ENCODE measurements around the gene ZNF787.
"Not testable (repeated sequence)": the region's sequence is repeated elsewhere in the genome, so short reads cannot be mapped to it uniquely, and the experiment has no call there.

Gene ZNF787

GRCh38 chr19:56104423-56104822, 16.7 kb downstream of the ZNF787 start:
- no peak for DNase-seq

DNA sequence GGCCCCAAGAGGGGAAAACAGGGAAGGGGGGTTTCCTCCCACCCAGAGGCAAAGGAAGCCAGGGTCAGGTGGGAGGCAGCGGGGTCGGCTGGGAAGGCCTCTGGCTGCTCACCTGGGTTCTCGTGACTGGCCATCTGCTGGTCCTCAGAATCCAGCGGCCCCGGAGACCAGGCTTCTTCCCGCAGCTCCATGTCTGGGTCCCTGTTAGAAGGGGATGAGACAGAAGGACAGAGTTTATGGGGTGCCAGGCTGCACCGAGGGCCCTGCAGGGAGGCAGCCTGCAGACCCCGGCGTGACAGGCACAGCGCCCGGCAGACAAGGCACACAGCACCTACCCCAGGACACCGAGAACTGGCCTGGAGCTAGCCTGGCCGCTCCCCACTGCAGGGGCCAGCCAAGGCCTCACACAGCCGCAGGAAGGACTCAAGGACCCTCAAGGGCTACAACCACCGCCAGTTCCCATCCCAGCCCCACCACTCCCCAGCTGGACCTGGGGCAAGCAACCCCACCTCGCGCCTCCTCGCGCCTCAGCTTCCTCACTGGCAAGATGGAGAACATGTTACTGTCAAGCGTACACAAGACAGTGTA, 18.0 kb downstream of the ZNF787 start:
- no peak for DNase-seq

- no peak for DNase-seq
Observed at GRCh38 chr19:56101746-56102535, 19.2 kb downstream of the ZNF787 start.

- DNase-seq, result no peak
Observed at GRCh38 chr19:56101095-56101494, 20.0 kb downstream of the ZNF787 start.

DNA sequence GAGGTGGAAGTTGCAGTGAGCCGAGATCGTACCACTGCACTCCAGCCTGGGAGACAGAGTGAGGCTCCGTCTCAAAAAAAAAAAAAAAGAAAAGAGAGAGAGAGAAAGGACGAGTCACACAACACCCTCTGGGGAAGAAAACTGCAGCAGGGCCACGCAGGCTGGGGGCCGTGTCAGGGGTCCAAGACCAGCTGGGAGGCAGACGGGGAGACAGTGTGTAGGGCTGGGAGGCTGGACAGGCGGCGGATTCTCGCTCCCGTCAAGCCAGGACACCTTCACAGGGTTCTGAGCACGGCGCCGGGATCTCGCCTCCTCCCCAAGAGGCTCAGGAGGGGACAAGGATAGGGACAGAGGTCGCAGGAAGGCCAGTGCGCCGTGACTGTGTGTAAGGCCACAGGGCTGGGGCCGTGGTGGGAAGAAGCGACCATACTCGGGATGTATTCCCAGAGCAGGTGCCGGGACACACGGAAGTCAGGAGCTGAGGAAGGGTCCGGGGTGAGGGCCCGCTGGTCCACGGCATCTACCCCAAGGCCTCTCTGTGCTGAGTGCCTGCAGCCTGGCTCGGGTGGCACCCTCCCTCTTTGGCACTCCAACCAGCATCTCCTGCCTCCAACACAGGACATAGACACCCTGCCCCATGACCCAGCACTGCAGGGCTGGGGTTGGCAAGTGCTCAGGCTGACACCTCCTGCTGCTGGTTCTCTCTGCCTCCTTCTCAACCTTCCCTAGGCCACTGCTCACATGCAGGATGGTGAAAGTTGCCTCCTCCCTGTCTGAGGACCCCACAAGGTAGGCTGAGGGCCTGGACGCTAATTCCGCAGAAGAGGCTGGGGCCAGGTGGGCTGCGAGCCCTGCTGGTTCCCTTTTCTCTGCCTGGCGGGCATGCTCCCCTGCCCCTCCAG, 21.2 kb downstream of the ZNF787 start:
- no peak for DNase-seq

DNA sequence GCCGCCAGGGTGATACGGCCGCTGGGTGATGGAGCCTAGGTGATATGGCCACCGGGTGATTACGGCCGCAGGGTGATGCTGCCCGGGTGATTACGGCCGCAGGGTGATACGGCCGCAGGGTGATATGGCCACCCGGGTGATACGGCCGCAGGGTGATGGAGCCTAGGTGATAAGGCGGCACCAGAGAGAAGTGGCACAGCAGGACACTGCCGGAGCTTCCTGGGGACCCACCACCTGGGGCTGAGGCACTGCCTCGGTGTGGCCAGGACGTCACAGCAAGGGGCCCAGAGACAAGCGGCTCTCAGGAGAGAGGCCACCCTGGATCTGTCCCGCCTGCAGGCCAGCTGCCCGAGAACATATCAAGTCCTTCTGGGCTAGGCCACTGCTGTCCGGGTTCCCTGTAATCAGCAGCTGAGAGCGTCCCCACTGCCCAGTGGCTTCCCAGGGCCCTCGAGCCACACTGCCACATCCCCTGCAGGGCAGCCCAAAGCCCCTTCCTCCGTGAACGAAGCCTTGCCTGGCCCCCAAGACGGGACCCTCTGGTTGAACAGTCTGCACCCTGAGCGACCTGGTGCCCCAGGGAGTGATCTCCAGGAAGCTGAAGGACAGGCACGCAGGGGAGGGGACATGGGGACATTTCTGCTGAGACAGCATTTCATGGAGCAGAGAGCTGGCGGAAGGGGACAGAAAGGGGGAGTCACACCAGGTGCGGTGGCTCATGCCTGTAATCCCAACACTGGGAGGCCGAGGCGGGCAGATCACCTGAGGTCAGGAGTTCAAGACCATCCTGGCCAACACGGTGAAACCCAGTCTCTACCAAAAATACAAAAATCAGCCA, 22.1 kb downstream of the ZNF787 start:
- DNase-seq, result no peak

- DNase-seq, result not testable (repeated sequence)
Observed at GRCh38 chr19:56098237-56098636, 22.9 kb downstream of the ZNF787 start.

DNA sequence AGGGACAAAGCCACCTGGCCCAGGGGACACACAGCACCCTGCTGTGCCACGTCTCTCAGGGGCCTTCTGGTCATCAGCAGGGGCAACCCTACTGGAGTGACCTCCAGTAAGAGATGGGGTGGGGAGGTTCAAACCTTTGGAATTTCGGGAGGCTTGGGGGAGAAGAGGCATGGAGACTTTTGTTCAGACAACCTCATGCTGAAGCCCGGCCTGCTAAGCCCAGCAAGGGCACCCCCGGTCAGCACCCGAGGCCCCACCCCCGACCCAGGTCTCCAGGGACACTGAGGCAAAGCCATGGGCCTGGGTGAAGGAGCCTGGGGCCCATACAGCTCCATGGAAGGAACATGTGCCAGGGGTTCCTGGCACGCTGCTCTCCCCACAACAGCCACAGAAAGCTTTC, 23.3 kb downstream of the ZNF787 start:
- DNase-seq, result no peak

DNA sequence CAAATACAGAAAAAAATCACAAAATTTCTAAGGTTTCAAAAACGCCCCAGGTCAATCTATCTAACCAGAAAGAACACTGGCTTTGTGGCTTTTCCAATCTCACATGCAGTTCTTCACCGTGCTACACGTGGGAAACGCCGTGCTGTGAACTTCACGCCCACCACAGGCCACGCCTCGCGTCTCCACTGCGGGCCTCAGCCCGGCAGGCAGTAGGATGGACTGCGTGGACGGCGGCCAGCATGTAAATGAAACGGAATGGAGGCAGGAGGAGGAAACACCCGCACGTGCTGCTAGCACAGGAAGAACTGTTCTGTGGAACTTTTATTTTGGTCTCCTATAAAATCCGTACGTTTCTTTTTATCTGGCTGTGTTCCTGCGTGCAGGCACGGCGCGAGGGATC, 23.8 kb downstream of the ZNF787 start:
- DNase-seq, result no peak

GRCh38 chr19:56096665-56097064, 24.4 kb downstream of the ZNF787 start:
- DNase-seq, result no peak

DNA sequence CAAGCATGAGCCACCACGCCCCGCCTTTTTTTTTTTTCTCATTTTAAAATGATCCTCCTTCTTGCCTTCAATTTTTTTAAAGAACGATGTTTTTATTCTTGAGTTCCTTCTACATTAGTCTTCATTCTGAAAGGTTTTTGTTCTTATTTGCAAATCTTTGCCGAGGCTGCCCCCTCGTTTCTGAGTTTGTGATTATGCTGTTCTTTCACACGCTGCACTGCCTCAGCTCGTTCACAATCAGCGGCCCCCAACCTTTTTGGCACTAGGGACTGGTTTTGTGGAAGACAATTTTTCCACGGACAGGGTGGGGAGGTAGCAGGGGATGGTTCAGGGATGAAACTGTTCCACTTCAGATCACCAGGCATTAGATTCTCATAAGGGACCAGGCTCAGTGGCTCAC, 26.6 kb downstream of the ZNF787 start:
- DNase-seq, result no peak

DNA sequence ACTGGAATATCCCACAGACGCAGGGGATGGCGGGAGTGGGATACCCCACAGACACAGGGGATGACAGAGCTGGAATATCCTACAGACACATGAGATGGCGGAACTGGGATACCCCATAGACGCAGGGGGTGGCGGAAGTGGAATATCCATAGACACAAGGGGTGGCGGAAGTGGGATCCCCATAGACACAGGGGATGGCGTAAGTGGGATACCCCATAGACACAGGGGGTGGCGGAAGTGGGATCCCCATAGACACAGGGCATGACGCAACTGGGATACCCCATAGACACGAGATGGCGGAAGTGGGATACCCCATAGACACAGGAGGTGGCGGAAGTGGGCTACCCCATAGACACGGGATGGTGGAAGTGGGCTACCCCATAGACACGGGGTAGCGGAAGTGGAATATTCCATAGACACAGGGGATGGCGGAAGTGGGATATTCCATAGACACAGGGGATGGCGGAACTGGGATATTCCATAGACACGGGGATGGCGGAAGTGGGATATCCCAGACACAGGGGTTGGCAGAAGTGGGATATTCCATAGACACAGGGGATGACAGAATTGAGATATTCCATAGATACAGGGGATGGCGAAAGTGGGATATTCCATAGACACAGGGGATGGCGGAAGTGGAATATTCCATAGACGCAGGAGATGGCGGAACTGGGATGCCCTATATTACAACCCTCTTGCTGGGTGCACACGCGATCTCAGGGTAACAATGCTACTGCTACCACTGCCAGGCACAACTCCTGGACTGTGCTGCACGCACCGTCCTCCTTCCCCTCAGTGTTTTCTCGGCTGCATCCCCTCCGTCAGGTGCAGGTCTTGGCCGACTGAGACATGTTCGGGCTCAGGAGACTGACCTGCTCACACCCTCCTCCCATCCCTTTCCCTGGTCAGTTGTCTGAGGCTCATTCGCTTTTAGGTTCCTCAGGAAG, 28.1 kb downstream of the ZNF787 start:
- no peak for DNase-seq

DNA sequence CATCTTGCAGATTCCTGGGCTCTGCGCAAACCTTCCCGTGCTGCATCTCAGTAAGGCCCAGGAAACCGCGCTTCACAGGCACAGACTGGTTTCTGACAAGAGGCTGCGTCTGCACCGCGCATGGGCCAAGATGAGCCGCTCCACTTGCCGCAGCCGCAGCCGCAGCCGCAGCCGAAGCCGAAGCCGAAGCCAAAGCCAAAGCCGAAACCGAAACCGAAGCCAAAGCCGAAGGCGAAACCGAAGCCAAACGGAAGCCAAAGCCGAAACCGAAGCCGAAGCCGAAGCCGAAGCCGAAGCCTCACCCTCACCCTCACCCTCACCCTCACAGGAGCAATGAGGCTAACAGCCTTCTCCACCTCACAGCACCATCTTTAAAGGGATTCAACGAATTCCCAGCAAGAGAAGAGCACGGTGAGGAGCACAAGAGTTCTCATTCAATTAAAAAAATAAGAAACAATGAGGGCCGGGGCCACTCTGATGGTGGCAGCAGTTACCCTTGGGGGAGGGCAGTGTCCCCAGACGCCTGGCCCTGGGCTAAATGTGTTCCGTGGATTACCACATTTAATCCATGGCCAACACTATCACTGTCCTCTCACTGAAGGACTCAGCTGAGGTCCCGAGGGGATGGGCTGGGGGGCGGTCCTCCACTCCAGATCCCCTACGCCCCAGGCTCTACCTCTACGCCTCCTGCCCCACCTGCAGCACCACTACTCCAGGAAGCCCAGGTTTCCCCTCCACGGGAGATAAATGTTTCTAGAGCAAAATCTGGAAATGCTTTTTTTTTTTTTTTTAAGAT, 29.1 kb downstream of the ZNF787 start:
- peak; percentile 75 for DNase-seq

DNA sequence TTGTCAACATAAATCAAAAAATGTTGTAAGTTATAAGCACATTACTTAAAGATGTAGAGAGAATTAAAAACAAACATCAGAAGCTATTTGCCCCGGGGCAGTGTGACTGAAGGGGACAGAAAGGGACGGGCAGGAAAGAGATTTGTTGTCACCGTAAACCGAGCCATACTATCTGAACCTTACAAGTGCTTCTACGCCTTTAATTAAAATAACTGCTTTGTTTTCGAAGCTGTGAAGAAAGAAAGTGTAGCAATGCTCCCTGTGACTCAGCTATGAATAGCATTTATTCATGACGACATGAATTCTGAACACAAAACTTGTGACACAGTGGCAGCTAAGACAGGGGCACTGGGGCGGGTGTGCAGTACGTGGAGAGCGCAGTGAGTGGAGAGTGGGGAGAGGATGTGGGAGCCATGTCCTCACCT, 30.0 kb downstream of the ZNF787 start:
- DNase-seq, result no peak

- no peak for DNase-seq
Observed at GRCh38 chr19:56089344-56089743, 31.8 kb downstream of the ZNF787 start.

DNA sequence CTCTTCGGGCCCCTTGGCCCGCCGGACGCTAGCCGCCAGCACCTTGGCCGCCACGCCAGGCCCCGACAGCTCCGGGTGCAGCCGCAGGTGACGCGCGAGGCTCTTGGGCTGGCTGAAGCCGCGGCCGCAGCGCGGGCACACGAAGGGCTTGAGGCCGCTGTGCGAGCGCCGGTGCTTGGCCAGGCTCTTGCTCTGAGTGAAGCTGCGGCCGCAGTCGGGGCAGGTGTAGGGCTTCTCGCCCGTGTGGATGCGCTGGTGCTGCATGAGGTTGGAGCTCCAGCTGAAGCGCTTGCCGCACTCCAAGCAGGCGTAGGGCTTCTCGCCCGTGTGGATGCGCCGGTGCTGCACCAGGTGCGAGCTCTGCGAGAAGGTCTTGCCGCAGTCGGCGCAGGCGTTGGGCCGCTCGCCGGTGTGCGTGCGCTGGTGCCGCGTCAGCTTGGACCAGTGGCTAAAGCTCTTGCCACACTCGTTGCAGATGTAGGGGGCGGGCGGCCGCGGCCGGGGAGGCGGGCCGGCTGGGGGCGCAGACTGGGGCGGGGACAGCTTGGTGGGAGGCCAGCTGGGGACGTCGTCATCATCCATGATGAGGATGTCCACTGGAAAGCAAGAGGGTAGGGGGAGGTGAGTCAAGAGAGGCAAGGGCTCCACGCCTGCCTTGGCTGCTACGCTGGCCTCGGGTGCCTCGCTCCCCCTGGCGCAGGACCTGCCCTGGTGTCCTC, 32.4 kb downstream of the ZNF787 start:
- DNase-seq, result no peak

GRCh38 chr19:56087647-56088496, 33.2 kb downstream of the ZNF787 start:
- DNase-seq, result no peak

DNA sequence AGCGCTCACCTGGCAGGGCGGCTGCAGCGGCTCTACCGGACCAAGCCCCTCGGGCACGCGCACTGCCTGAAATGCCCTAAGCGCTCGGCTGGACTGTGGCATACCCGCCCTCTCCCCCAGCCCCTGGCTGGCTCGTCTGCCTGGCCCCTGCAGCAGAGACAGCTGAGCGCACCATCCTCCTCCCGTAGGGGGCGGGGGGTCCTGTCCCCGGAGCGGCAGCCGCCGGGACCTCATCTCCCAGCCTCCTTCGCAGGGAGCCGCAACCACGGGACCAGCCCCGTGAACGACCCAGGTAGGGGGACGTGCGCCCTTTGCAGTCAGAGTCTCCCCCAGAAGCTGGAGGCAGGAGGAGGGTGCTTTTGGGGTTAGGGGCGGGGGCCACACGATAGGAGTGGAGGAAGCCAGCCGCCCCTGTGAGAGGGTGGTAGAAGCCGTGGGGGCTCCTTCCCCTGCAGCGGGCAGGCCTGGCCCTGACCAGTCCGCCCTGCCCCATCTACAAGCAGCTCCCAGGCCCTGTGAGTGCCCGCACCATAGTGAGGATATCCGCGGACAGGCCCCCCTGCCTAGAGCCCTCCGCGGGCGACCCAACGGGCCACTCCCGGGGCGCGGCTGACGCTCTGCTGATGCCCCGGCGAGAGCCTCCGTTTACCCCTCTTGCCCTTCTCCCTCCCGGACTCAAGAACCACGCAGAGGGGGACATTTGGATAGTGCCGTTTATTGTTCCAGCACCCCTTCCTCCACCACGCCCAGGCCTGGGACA, 34.2 kb downstream of the ZNF787 start:
- DNase-seq, result no peak
